Mesenchymal stem cell (in vitro differentiated cells and primary cell): ENCODE data around the gene HIVEP3.

Source experiments
- DNase-seq: peaks from one replicate; pipeline ENCODE4 v3.0.0-alpha.2; 2013
- H2AFZ ChIP-seq: one replicate; pipeline ENCODE4 v1.6.1; 2013; ENCODE audit warnings: low read depth, mild to moderate bottlenecking, control low read depth, inconsistent platforms, low read length, moderate library complexity
- H2AK5ac ChIP-seq: 2 replicates; pipeline ENCODE4 v1.6.1; 2013; ENCODE audit warnings: low read length, moderate library complexity, mild to moderate bottlenecking, inconsistent platforms; ENCODE audit not compliant: severe bottlenecking
- H2BK120ac ChIP-seq: one replicate; pipeline ENCODE4 v1.6.1; 2013; ENCODE audit warnings: low read depth, mild to moderate bottlenecking, inconsistent platforms, low read length, moderate library complexity
- H2BK12ac ChIP-seq, 2 experiments: one replicate each; pipeline ENCODE4 v1.6.1; 2013; ENCODE audit warnings: inconsistent platforms in 2 of 2, low read length in 2 of 2, mild to moderate bottlenecking in 2 of 2, moderate library complexity in 2 of 2, control low read depth in 1 of 2
- H2BK15ac ChIP-seq: one replicate; pipeline ENCODE4 v1.6.1; 2013; ENCODE audit warnings: mild to moderate bottlenecking, low read depth, inconsistent platforms; ENCODE audit not compliant: poor library complexity, severe bottlenecking
- H2BK5ac ChIP-seq: 2 replicates; pipeline ENCODE4 v1.6.1; 2013; ENCODE audit warnings: low read depth, mild to moderate bottlenecking, low read length, control low read depth, inconsistent platforms; ENCODE audit not compliant: poor library complexity, severe bottlenecking
- H3K14ac ChIP-seq, 2 experiments: one replicate each; pipeline ENCODE4 v1.6.1; 2013; ENCODE audit warnings: inconsistent platforms in 2 of 2, low read length in 2 of 2, control low read depth in 1 of 2, mild to moderate bottlenecking in 1 of 2, moderate library complexity in 1 of 2
- H3K18ac ChIP-seq, 2 experiments: one replicate each; pipeline ENCODE4 v1.6.1; 2013; ENCODE audit warnings: inconsistent platforms in 2 of 2, low read length in 2 of 2, control low read depth in 1 of 2, low read depth in 1 of 2, mild to moderate bottlenecking in 1 of 2
- H3K23ac ChIP-seq, 2 experiments: one replicate each; pipeline ENCODE4 v1.6.1; 2013; ENCODE audit warnings: inconsistent platforms in 2 of 2, low read length in 2 of 2, mild to moderate bottlenecking in 2 of 2, moderate library complexity in 2 of 2, control low read depth in 1 of 2
- H3K27ac ChIP-seq: 2 replicates; pipeline ENCODE4 v1.5.1; 2013; ENCODE audit warnings: mild to moderate bottlenecking, moderate library complexity, low read length, control low read depth, inconsistent platforms; ENCODE audit not compliant: poor library complexity, severe bottlenecking
- H3K27me3 ChIP-seq, 2 experiments: 2 replicates each; pipeline versions ENCODE4 v1.6.1 to v1.7.0; 2013; ENCODE audit warnings: low read length in 2 of 2, mild to moderate bottlenecking in 2 of 2, moderate library complexity in 2 of 2, control low read depth in 1 of 2, inconsistent platforms in 1 of 2; ENCODE audit not compliant: control insufficient read depth in 1 of 2, insufficient read depth in 1 of 2
- H3K36me3 ChIP-seq, 2 experiments: 2 replicates each; pipeline versions ENCODE4 v1.6.1 to v1.7.0; 2013; ENCODE audit warnings: low read length in 2 of 2, control low read depth in 1 of 2, inconsistent platforms in 1 of 2, low read depth in 1 of 2, mild to moderate bottlenecking in 1 of 2; ENCODE audit not compliant: insufficient read depth in 2 of 2, control insufficient read depth in 1 of 2
- H3K4ac ChIP-seq, 2 experiments: one replicate each; pipeline ENCODE4 v1.6.1; 2013; ENCODE audit warnings: inconsistent platforms in 2 of 2, low read length in 2 of 2, mild to moderate bottlenecking in 2 of 2, moderate library complexity in 2 of 2, control low read depth in 1 of 2, low read depth in 1 of 2
- H3K4me1 ChIP-seq: 2 replicates; pipeline ENCODE4 v1.6.1; 2013; ENCODE audit warnings: low read depth, low read length, control low read depth; ENCODE audit not compliant: control insufficient read depth, insufficient read depth
- H3K4me2 ChIP-seq: 2 replicates; pipeline ENCODE4 v1.6.1; 2013; ENCODE audit warnings: low read length, mild to moderate bottlenecking, inconsistent platforms; ENCODE audit not compliant: poor library complexity, severe bottlenecking
- H3K4me3 ChIP-seq, 2 experiments: 2 replicates each; pipeline versions ENCODE4 v1.5.1 to v1.7.0; 2013; ENCODE audit warnings: low read length in 2 of 2, mild to moderate bottlenecking in 2 of 2, control low read depth in 1 of 2, low read depth in 1 of 2; ENCODE audit not compliant: insufficient read depth in 1 of 2
- H3K79me1 ChIP-seq: replicated peaks from 2 replicates; pipeline ENCODE4 v1.6.1; 2013; ENCODE audit warnings: mild to moderate bottlenecking, control low read depth, low read length, inconsistent platforms; ENCODE audit not compliant: poor library complexity, severe bottlenecking
- H3K9ac ChIP-seq: 2 replicates; pipeline ENCODE4 v1.7.0; 2013; ENCODE audit warnings: mild to moderate bottlenecking, low read length, moderate library complexity
- H3K9me3 ChIP-seq: 2 replicates; pipeline ENCODE4 v1.7.0; 2013; ENCODE audit warnings: mild to moderate bottlenecking, low read length; ENCODE audit not compliant: control insufficient read depth
- H4K8ac ChIP-seq: one replicate; pipeline ENCODE4 v1.6.1; 2013; ENCODE audit warnings: inconsistent platforms, mild to moderate bottlenecking, low read length, moderate library complexity
- H4K91ac ChIP-seq: one replicate; pipeline ENCODE4 v1.6.1; 2013; ENCODE audit warnings: mild to moderate bottlenecking, low read length, inconsistent platforms
- WGBS: methylation state at CpG from one replicate; pipeline ENCODE4 v1.1.7; 2013; ENCODE audit warnings: mixed read lengths; 5-methylcytosine and 5-hydroxymethylcytosine counted together

The HIVEP3 gene

DNA sequence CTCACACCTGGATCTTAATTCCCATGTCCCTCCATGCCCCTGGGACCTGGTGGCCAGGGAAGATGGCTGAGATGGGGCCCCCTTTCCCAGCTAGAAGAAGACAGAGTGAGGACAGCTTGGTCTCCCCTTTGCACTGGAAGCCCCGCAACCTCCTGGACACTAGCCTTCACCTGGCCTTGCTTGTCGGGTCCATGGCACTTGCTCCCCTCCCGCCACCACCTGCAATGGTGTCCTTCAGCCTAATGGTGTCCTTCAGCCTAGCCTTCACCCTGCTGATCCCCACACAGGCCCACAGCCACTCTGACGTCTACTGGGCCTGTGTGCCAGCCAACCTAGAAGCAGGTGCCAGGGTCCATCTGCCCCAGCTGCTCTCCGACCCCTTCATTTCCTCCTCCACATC, 388.3 kb downstream of the HIVEP3 start:
- Histone ChIP-seq H3K36me3 (no peaks in the 10 kb centered on the region), H3K27ac (no peak overlapping the region), H3K4ac (no peak overlapping the region), H3K23ac (no peak overlapping the region), H4K8ac (no peak overlapping the region), H3K18ac (no peak overlapping the region), H3K27me3 (peaks cover 27 to 28% of the 10 kb centered on the region in 2 experiments), H3K4me1 (peaks cover 3% of the 10 kb centered on the region), H2BK120ac (no peak overlapping the region), H3K79me1 (peaks cover 2% of the 10 kb centered on the region), H3K9me3 (no peaks in the 10 kb centered on the region), H2BK12ac (no peak overlapping the region), H2AK5ac (no peak overlapping the region), H3K4me2 (no peak overlapping the region), H3K9ac (no peak overlapping the region), H2AFZ (no peak overlapping the region), H3K4me3 (no peak overlapping the region), H2BK5ac (no peak overlapping the region), H2BK15ac (no peak overlapping the region), H4K91ac (no peak overlapping the region), H3K14ac (no peak overlapping the region)
- no peak for DNase-seq
- 91% methylated on average over 4 of the region's 5 CpGs for WGBS

DNA sequence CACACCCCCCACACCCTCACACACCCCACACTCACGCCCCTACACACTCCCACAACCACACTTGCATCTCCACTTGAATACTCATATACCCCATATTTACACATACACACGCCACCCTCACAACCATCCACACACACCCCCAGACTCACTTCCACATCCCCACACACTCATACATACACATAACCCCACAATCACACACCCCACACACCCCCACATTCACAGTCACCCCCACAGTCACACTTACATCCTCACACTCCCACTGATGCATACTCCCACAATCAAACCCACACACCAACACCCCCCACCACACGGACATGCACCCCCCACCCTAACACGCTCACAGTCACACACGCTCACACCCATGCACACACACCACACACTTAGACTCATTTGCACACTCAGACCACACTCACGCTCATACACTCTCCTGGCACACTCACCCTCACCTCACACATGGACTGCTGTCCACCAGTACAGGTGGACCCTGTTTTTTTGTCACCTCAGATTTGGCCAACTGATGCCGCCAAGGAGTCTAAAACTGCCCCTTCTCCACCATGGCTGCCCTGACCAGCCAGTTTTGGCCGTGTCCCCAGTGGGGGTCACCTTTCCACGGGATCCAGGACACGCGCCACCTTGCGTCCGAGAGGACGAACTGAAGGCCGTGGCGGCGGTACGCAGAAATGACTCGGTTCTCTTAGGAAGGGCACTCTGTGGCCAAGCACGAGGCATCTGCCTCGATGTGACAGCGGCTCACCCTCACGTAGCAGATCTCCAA, 388.9 kb downstream of the HIVEP3 start:
- no peak for DNase-seq
- no peak overlapping the region for H3K27ac ChIP-seq
- H3K4me3 ChIP-seq: no peak overlapping the region
- no peak overlapping the region for H3K14ac ChIP-seq
- H3K27me3 ChIP-seq: peaks cover 25 to 27% of the 10 kb centered on the region in 2 experiments
- H2BK12ac ChIP-seq: no peak overlapping the region
- no peak overlapping the region for H2BK5ac ChIP-seq
- no peaks in the 10 kb centered on the region for H3K79me1 ChIP-seq
- H3K4me2 ChIP-seq: no peak overlapping the region
- no peaks in the 10 kb centered on the region for H3K36me3 ChIP-seq
- H3K9me3 ChIP-seq: no peaks in the 10 kb centered on the region
- no peak overlapping the region for H4K91ac ChIP-seq
- H2BK120ac ChIP-seq: no peak overlapping the region
- 87% methylated on average over 23 of the region's 23 CpGs for WGBS
- H3K18ac ChIP-seq: no peak overlapping the region
- no peak overlapping the region for H3K23ac ChIP-seq
- no peak overlapping the region for H3K4ac ChIP-seq
- peaks cover 3% of the 10 kb centered on the region for H3K4me1 ChIP-seq
- no peak overlapping the region for H4K8ac ChIP-seq
- no peak overlapping the region for H3K9ac ChIP-seq
- H2BK15ac ChIP-seq: no peak overlapping the region
- H2AK5ac ChIP-seq: no peak overlapping the region
- H2AFZ ChIP-seq: no peak overlapping the region

DNA sequence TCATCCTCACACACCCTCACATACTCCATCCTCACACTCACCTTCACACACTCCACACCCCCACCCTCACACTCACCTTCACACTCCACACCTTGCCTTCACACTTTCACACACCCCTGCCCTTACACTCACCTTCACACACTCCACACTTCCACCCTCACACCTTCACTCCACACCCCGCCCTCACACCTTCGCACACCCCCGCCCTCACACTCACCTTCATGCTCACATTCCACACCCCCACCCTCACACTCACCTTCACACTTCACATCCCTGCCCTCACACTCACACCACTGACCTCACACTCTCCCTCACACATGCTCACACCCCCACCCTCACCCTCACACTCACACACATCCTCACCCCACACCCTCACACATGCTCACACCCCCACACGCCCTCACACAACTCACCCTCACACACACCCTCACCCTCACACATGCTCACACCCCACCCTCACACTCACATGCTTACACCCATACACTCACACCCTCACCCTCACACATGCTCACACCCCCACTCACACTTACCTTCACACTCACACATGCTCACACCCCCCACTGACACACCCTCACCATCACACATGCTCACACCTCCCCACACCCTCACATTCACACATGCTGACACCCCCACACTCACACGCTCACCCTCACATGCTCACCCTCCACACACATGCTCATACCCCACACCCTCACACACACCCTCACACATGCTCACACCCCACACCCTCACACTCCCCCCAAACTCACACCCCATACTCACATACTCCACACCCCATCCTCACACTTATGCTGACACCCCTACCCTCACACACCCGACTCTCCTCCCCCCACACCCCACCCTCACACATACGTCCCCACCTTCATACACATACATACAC, 389.8 kb downstream of the HIVEP3 start:
- Histone ChIP-seq H3K9me3 (no peaks in the 10 kb centered on the region), H3K79me1 (no peaks in the 10 kb centered on the region), H3K4ac (no peak overlapping the region), H3K4me2 (no peak overlapping the region), H2AK5ac (no peak overlapping the region), H3K27me3 (peaks cover 20 to 21% of the 10 kb centered on the region in 2 experiments), H2BK12ac (no peak overlapping the region), H3K23ac (no peak overlapping the region), H4K8ac (no peak overlapping the region), H2BK5ac (no peak overlapping the region), H3K14ac (peak overlapping the region in 1 of 2 experiments; percentile 53), H2AFZ (no peak overlapping the region), H2BK120ac (no peak overlapping the region), H3K9ac (no peak overlapping the region), H3K27ac (no peak overlapping the region), H2BK15ac (no peak overlapping the region), H4K91ac (no peak overlapping the region), H3K4me3 (no peak overlapping the region), H3K36me3 (peaks cover 0 to 7% of the 10 kb centered on the region in 2 experiments), H3K4me1 (peaks cover 7% of the 10 kb centered on the region), H3K18ac (no peak overlapping the region)
- WGBS: 68% methylated on average over 7 of the region's 7 CpGs
- no peak for DNase-seq

DNA sequence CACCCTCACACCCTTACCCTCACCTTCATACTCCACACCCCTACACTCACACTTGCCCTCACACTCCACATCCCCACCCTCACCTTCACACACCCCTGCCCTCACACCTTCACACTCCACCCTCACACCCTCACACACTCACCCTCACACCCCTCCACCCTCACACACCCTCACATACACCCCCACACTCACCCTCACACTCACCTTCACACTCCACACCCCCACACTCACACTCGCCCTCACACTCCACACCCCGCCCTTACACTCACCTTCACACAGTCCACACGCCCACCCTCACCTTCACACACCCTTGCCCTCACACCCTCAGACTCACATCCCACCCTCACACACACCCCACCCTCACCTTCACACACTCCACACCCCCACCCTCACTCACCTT, 390.6 kb downstream of the HIVEP3 start:
- Histone ChIP-seq H3K4me1 (peaks cover 7% of the 10 kb centered on the region), H3K23ac (no peak overlapping the region), H2BK15ac (no peak overlapping the region), H4K8ac (no peak overlapping the region), H3K36me3 (peaks cover 0 to 8% of the 10 kb centered on the region in 2 experiments), H3K14ac (no peak overlapping the region), H3K4me3 (peak overlapping the region in 1 of 2 experiments; percentile 11), H3K79me1 (no peaks in the 10 kb centered on the region), H2AFZ (no peak overlapping the region), H2BK120ac (no peak overlapping the region), H3K9me3 (no peaks in the 10 kb centered on the region), H3K27me3 (peaks cover 13 to 17% of the 10 kb centered on the region in 2 experiments), H2BK5ac (no peak overlapping the region), H4K91ac (no peak overlapping the region), H3K27ac (no peak overlapping the region), H2BK12ac (no peak overlapping the region), H3K18ac (no peak overlapping the region), H3K4ac (no peak overlapping the region), H2AK5ac (no peak overlapping the region), H3K9ac (no peak overlapping the region), H3K4me2 (no peak overlapping the region)
- DNase-seq: no peak
- WGBS: 95% methylated on average over 3 of the region's 3 CpGs
